Fibroblast of lung (primary cell): ENCODE measurements around the gene NXNL2. TPM values are rescaled to one million over a fixed set of nuclear protein-coding genes. Genes with fewer than 3 reads are reported as not detected.
A peak's percentile ranks its signal among the peaks of the same experiment; 100 is the strongest.

Experiments used
- DNase-seq, 2 donors: peaks; one replicate each; pipeline versions ENCODE4 v3.0.0 to v3.0.0-alpha.2; 2010; ENCODE audit warnings: low read depth in 2 of 2
- H2AFZ ChIP-seq: 2 replicates; pipeline ENCODE4 v1.5.1; 2012; ENCODE audit warnings: low read length, control low read depth, inconsistent platforms
- H3K27ac ChIP-seq: 2 replicates; pipeline ENCODE4 v1.5.1; 2011; ENCODE audit warnings: low read length, control low read depth; ENCODE audit not compliant: insufficient read depth
- H3K27me3 ChIP-seq: 2 replicates; pipeline ENCODE4 v1.5.1; 2011; ENCODE audit warnings: mild to moderate bottlenecking, low read length; ENCODE audit not compliant: control insufficient read depth, insufficient read depth
- H3K36me3 ChIP-seq: 2 replicates; pipeline ENCODE4 v1.5.1; 2011; ENCODE audit warnings: low read length; ENCODE audit not compliant: control insufficient read depth, insufficient read depth
- H3K4me1 ChIP-seq: 2 replicates; pipeline ENCODE4 v1.5.1; 2011; ENCODE audit warnings: low read length; ENCODE audit not compliant: control insufficient read depth, insufficient read depth; ENCODE audit errors: extremely low read depth
- H3K4me2 ChIP-seq: 2 replicates; pipeline ENCODE4 v1.5.1; 2011; ENCODE audit warnings: low read length, control low read depth; ENCODE audit not compliant: insufficient read depth; ENCODE audit errors: extremely low read depth
- H3K4me3 ChIP-seq, 4 experiments: fragments of 200-600 bp in 1 of 4; sonication (generic) in 1 of 4; replicated peaks in 1 of 4; 2 replicates each; pipeline ENCODE4 v1.5.1; 2011 to 2016; ENCODE audit warnings: low read length in 4 of 4, low read depth in 3 of 4, mild to moderate bottlenecking in 3 of 4, control low read depth in 2 of 4, inconsistent platforms in 1 of 4, mixed read lengths in 1 of 4; ENCODE audit not compliant: insufficient read depth in 1 of 4; ENCODE audit errors: control extremely low read depth in 1 of 4
- H3K79me2 ChIP-seq: 2 replicates; pipeline ENCODE4 v1.5.1; 2012; ENCODE audit warnings: mild to moderate bottlenecking, low read length, inconsistent platforms; ENCODE audit not compliant: control insufficient read depth, insufficient read depth
- H3K9ac ChIP-seq: 2 replicates; pipeline ENCODE4 v1.5.1; 2011; ENCODE audit warnings: mild to moderate bottlenecking, low read length, control low read depth; ENCODE audit not compliant: insufficient read depth
- H3K9me3 ChIP-seq: 2 replicates; pipeline ENCODE4 v1.5.1; 2012; ENCODE audit warnings: low read depth, low read length; ENCODE audit not compliant: control insufficient read depth, insufficient read depth
- H4K20me1 ChIP-seq: 2 replicates; pipeline ENCODE4 v1.5.1; 2011; ENCODE audit warnings: low read length; ENCODE audit not compliant: control insufficient read depth, insufficient read depth; ENCODE audit errors: extremely low read depth
- CTCF ChIP-seq, 2 donors: IDR thresholded peaks in 1 of 2; conservative IDR thresholded peaks in 1 of 2; 1 replicate in 1 of 2; 2 replicates in 1 of 2; pipeline ENCODE4 v1.5.1; 2011 to 2012; ENCODE audit warnings: low read length in 2 of 2, control low read depth in 1 of 2, inconsistent platforms in 1 of 2, low read depth in 1 of 2, mild to moderate bottlenecking in 1 of 2
- EZH2 ChIP-seq: IDR thresholded peaks from 2 replicates; pipeline ENCODE4 v1.5.1; 2012; ENCODE audit warnings: low read length, control low read depth, mild to moderate bottlenecking; ENCODE audit errors: missing control alignments
- polyA plus RNA-seq, 2 donors: library from polyadenylated mRNA; depleted of rRNA in 1 of 2; stranded (reverse) in 1 of 2; unstranded in 1 of 2; fragments of >200 nt; gene quantifications; 2 replicates each; pipeline ENCODE4 v1.2.1, GENCODE V29; 2011 to 2012; ENCODE audit warnings: missing spikeins in 1 of 2
- total RNA-seq: library from RNA; depleted of rRNA; stranded (reverse); fragments of >200 nt; gene quantifications from 2 replicates; pipeline ENCODE4 v1.2.1, GENCODE V29; 2014

NXNL2 gene
- total and polyA plus RNA-seq, 2 donors (not counting 1 experiment from before 2014, with no cell fraction given) = 0.50 to 1.3 TPM

GRCh38 chr9:88521308-88521707 lies 13.7 kb upstream of the NXNL2 start:
- Histone ChIP-seq H3K4me1 (peaks cover 4% of the 10 kb centered on the region), H3K27me3 (no peaks in the 10 kb centered on the region), H3K27ac (no peak overlapping the region), H3K4me3 (no peak overlapping the region), H3K9ac (no peak overlapping the region), H3K79me2 (no peaks in the 10 kb centered on the region), H2AFZ (no peak overlapping the region), H3K4me2 (no peak overlapping the region), H3K9me3 (no peaks in the 10 kb centered on the region), H3K36me3 (no peaks in the 10 kb centered on the region), H4K20me1 (no peaks in the 10 kb centered on the region)
- TF ChIP-seq CTCF (conservative IDR thresholded peaks at IDR 0.05 in 1 of 2, IDR thresholded peaks at IDR 0.05 in 1 of 2; ENCODE audit: low read depth in 1 of 2, low read length in 2 of 2) = no peak
- no peak for TF ChIP-seq EZH2
- DNase-seq = peak in 1 of 2 donors; percentile 50

GRCh38 chr9:88522360-88522759 lies 12.6 kb upstream of the NXNL2 start:
- Histone ChIP-seq H3K36me3 (no peaks in the 10 kb centered on the region), H3K4me1 (peaks cover 4% of the 10 kb centered on the region), H3K4me3 (no peak overlapping the region), H3K27ac (no peak overlapping the region), H3K27me3 (no peaks in the 10 kb centered on the region), H3K9ac (no peak overlapping the region), H3K4me2 (no peak overlapping the region), H3K79me2 (no peaks in the 10 kb centered on the region), H2AFZ (no peak overlapping the region), H3K9me3 (no peaks in the 10 kb centered on the region), H4K20me1 (no peaks in the 10 kb centered on the region)
- TF ChIP-seq EZH2 (no peak), CTCF (conservative IDR thresholded peaks at IDR 0.05 in 1 of 2, IDR thresholded peaks at IDR 0.05 in 1 of 2; ENCODE audit: low read depth in 1 of 2, low read length in 2 of 2) (no peak)
- no peak for DNase-seq

GRCh38 chr9:88523056-88523455 lies 11.9 kb upstream of the NXNL2 start:
- DNase-seq = peak in 1 of 2 donors; percentile 91
- Histone ChIP-seq H3K4me1 (peaks cover 4% of the 10 kb centered on the region), H3K27ac (no peak overlapping the region), H3K79me2 (no peaks in the 10 kb centered on the region), H3K36me3 (no peaks in the 10 kb centered on the region), H3K4me3 (no peak overlapping the region), H2AFZ (no peak overlapping the region), H3K9ac (no peak overlapping the region), H3K4me2 (no peak overlapping the region), H4K20me1 (no peaks in the 10 kb centered on the region), H3K27me3 (no peaks in the 10 kb centered on the region), H3K9me3 (no peaks in the 10 kb centered on the region)
- TF ChIP-seq EZH2 (no peak), CTCF (conservative IDR thresholded peaks at IDR 0.05 in 1 of 2, IDR thresholded peaks at IDR 0.05 in 1 of 2; ENCODE audit: low read depth in 1 of 2, low read length in 2 of 2) (no peak)
